SK-N-SH (cell line): ENCODE results near the gene RHOBTB1. TPM values are rescaled to one million over a fixed set of nuclear protein-coding genes. Genes with fewer than 3 reads are reported as not detected.

Source experiments
- CTCF ChIA-PET: fragments of 300-600, 350-600 bp; formaldehyde crosslinking; extraction: SDS; loops from one replicate; lab custom pipeline; 2021; lab: Yijun Ruan, JAX
- POLR2A ChIA-PET: fragments of 350-600 bp; sonication (Branson Sonifier 250); formaldehyde crosslinking; extraction: SDS; loops from one replicate; lab custom pipeline; 2020; ENCODE audit warnings: antibody characterized with exemption, inconsistent platforms; lab: Yijun Ruan, JAX
- DNase-seq: peaks from one replicate; pipeline ENCODE4 v3.0.0; 2012
- H2AFZ ChIP-seq: fragments of 200-600 bp; sonication (generic); 2 replicates; pipeline ENCODE4 v1.8.1; 2016; ENCODE audit warnings: antibody characterized with exemption, mild to moderate bottlenecking, low read depth
- H3F3A ChIP-seq: fragments of 200-600 bp; sonication (generic); replicated peaks from 2 replicates; pipeline ENCODE3; 2016; ENCODE audit warnings: antibody characterized with exemption, mild to moderate bottlenecking; ENCODE audit not compliant: insufficient read depth
- H3K27ac ChIP-seq, 2 experiments: fragments of 200-500 bp in 1 of 2; fragments of 200-600 bp in 1 of 2; sonication (Bioruptor generic) in 1 of 2; sonication (generic), shearing (Covaris generic) in 1 of 2; 2 replicates each; pipeline versions ENCODE4 v1.5.1 to v1.6.1; 2014 to 2016; ENCODE audit warnings: low read depth in 2 of 2, inconsistent platforms in 1 of 2, low read length in 1 of 2, mild to moderate bottlenecking in 1 of 2, mixed read lengths in 1 of 2
- H3K27me3 ChIP-seq: fragments of 200-600 bp; sonication (generic), shearing (Covaris generic); 2 replicates; pipeline ENCODE4 v1.6.1; 2016; ENCODE audit warnings: mixed run types; ENCODE audit not compliant: insufficient read depth
- H3K36me3 ChIP-seq, 2 experiments: fragments of 200-500 bp in 1 of 2; fragments of 200-600 bp in 1 of 2; sonication (Bioruptor generic) in 1 of 2; sonication (generic) in 1 of 2; replicated peaks in 1 of 2; 2 replicates each; pipeline versions ENCODE3 to v1.5.1; 2014 to 2016; ENCODE audit warnings: low read length in 1 of 2, mild to moderate bottlenecking in 1 of 2; ENCODE audit not compliant: insufficient read depth in 2 of 2, control insufficient read depth in 1 of 2
- H3K4me1 ChIP-seq, 2 experiments: fragments of 200-500 bp in 1 of 2; fragments of 200-600 bp in 1 of 2; sonication (Bioruptor generic) in 1 of 2; sonication (generic), shearing (Covaris generic) in 1 of 2; 2 replicates each; pipeline versions ENCODE4 v1.5.1 to v1.6.1; 2014 to 2016; ENCODE audit warnings: low read depth in 1 of 2, low read length in 1 of 2, mixed run types in 1 of 2; ENCODE audit not compliant: insufficient read depth in 2 of 2, control insufficient read depth in 1 of 2
- H3K4me2 ChIP-seq: fragments of 200-600 bp; sonication (generic), shearing (Covaris generic); 2 replicates; pipeline ENCODE4 v1.6.1; 2017; ENCODE audit warnings: mixed run types
- H3K4me3 ChIP-seq, 2 experiments: fragments of 200-500 bp in 1 of 2; fragments of 200-600 bp in 1 of 2; sonication (Bioruptor generic) in 1 of 2; sonication (generic), shearing (Covaris generic) in 1 of 2; 2 replicates each; pipeline versions ENCODE4 v1.5.1 to v1.8.1; 2014 to 2016; ENCODE audit warnings: low read depth in 2 of 2, inconsistent platforms in 1 of 2, low read length in 1 of 2, mild to moderate bottlenecking in 1 of 2, mixed read lengths in 1 of 2, moderate library complexity in 1 of 2
- H3K79me2 ChIP-seq: fragments of 200-600 bp; sonication (generic); 2 replicates; pipeline ENCODE4 v1.8.1; 2017; ENCODE audit warnings: mild to moderate bottlenecking; ENCODE audit not compliant: insufficient read depth
- H3K9ac ChIP-seq: fragments of 200-600 bp; sonication (generic); 2 replicates; pipeline ENCODE4 v1.6.1; 2017; ENCODE audit warnings: mixed run types
- H3K9me2 ChIP-seq: fragments of 200-600 bp; sonication (generic); 2 replicates; pipeline ENCODE4 v1.6.1; 2017; ENCODE audit warnings: mixed run types
- H3K9me3 ChIP-seq: fragments of 200-600 bp; sonication (generic); 2 replicates; pipeline ENCODE4 v1.6.1; 2017; ENCODE audit warnings: mixed run types, mild to moderate bottlenecking, moderate library complexity
- H4K20me1 ChIP-seq: fragments of 200-600 bp; sonication (generic); 2 replicates; pipeline ENCODE4 v1.6.1; 2017; ENCODE audit warnings: mild to moderate bottlenecking, mixed run types; ENCODE audit not compliant: insufficient read depth
- CHD2 ChIP-seq: fragments of 150-350 bp; IDR thresholded peaks from 2 replicates; pipeline ENCODE4 v1.6.1; 2018; ENCODE audit warnings: low read length; ENCODE audit not compliant: partially characterized antibody
- CTCF ChIP-seq: fragments of 200-600 bp; sonication (generic); IDR thresholded peaks from 2 replicates; pipeline ENCODE4 v1.6.1; 2017; ENCODE audit warnings: antibody characterized with exemption, mild to moderate bottlenecking, moderate library complexity
- ELF1 ChIP-seq: IDR thresholded peaks from 2 replicates; pipeline ENCODE4 v1.4.0; 2012
- EP300 ChIP-seq, 2 experiments: IDR thresholded peaks; 2 replicates each; pipeline versions ENCODE4 v1.4.0 to v1.6.1; 2012; ENCODE audit warnings: borderline replicate concordance in 1 of 2, low read depth in 1 of 2, low read length in 1 of 2
- EZH2phosphoT487 ChIP-seq: fragments of 200-600 bp; sonication (generic); IDR thresholded peaks from 2 replicates; pipeline ENCODE4 v1.6.1; 2017; ENCODE audit warnings: low read depth, mixed run types, mild to moderate bottlenecking, antibody characterized with exemption, moderate library complexity, borderline replicate concordance
- FOSL2 ChIP-seq: IDR thresholded peaks from 2 replicates; pipeline ENCODE4 v1.4.0; 2012; ENCODE audit warnings: low read depth, mild to moderate bottlenecking, moderate library complexity, borderline replicate concordance
- FOXM1 ChIP-seq: IDR thresholded peaks from 2 replicates; pipeline ENCODE4 v1.4.0; 2012; ENCODE audit warnings: low read depth, mild to moderate bottlenecking
- JUND ChIP-seq: IDR thresholded peaks from 2 replicates; pipeline ENCODE4 v1.4.0; 2012
- MXI1 ChIP-seq: IDR thresholded peaks from 2 replicates; pipeline ENCODE4 v1.6.1; 2012; ENCODE audit warnings: mild to moderate bottlenecking, low read depth, low read length, improper control_type of control experiment
- NFIC ChIP-seq: IDR thresholded peaks from 2 replicates; pipeline ENCODE4 v1.4.0; 2012; ENCODE audit warnings: borderline replicate concordance
- NRF1 ChIP-seq: IDR thresholded peaks from 2 replicates; pipeline ENCODE4 v1.6.1; 2012; ENCODE audit warnings: low read depth, mild to moderate bottlenecking, low read length
- RAD21 ChIP-seq: IDR thresholded peaks from 2 replicates; pipeline ENCODE4 v1.6.1; 2012; ENCODE audit warnings: mild to moderate bottlenecking, low read length
- REST ChIP-seq: IDR thresholded peaks from 2 replicates; pipeline ENCODE4 v1.6.1; 2012; ENCODE audit warnings: mild to moderate bottlenecking, low read depth, low read length, moderate library complexity
- SIN3A ChIP-seq: IDR thresholded peaks from 2 replicates; pipeline ENCODE4 v1.6.1; 2012; ENCODE audit warnings: low read depth, mild to moderate bottlenecking, low read length, moderate library complexity, borderline replicate concordance
- SMC3 ChIP-seq: IDR thresholded peaks from 2 replicates; pipeline ENCODE4 v1.6.1; 2012; ENCODE audit warnings: low read depth, low read length, improper control_type of control experiment
- TAF1 ChIP-seq: IDR thresholded peaks from 2 replicates; pipeline ENCODE4 v1.6.1; 2012; ENCODE audit warnings: low read depth, mild to moderate bottlenecking, low read length, moderate library complexity, borderline replicate concordance
- TCF12 ChIP-seq: IDR thresholded peaks from 2 replicates; pipeline ENCODE4 v1.4.0; 2012
- USF1 ChIP-seq: IDR thresholded peaks from 2 replicates; pipeline ENCODE4 v1.4.0; 2012; ENCODE audit warnings: low read depth, borderline replicate concordance
- WGBS: methylation state at CpG from one replicate; pipeline ENCODE4 v1.1.6; 2017; ENCODE audit warnings: low lambda C conversion rate; 5-methylcytosine and 5-hydroxymethylcytosine counted together
- polyA plus RNA-seq, 3 experiments: library from polyadenylated mRNA; depleted of rRNA; stranded (reverse); fragments of >200 nt; gene quantifications; 2 replicates each; pipeline ENCODE4 v1.2.3, GENCODE V29; 2012
- TF ChIP-seq, protein P1 (sequence below): fragments of 150-350 bp; IDR thresholded peaks from 2 replicates; pipeline ENCODE4 v1.6.1; 2016; ENCODE audit warnings: mild to moderate bottlenecking, low read depth, low read length
- TF ChIP-seq, protein P2 (sequence below): IDR thresholded peaks from 2 replicates; pipeline ENCODE4 v1.4.0; 2012; ENCODE audit warnings: low read depth, borderline replicate concordance
- TF ChIP-seq, protein P3 (sequence below): fragments of 150-350 bp; IDR thresholded peaks from 2 replicates; pipeline ENCODE4 v1.6.1; 2017; ENCODE audit warnings: antibody characterized with exemption, low read length, low read depth, borderline replicate concordance

The RHOBTB1 gene
- polyA plus RNA-seq, 1 of the 3 experiments (the other 2 are of a cell fraction), result 10.5 TPM

DNA sequence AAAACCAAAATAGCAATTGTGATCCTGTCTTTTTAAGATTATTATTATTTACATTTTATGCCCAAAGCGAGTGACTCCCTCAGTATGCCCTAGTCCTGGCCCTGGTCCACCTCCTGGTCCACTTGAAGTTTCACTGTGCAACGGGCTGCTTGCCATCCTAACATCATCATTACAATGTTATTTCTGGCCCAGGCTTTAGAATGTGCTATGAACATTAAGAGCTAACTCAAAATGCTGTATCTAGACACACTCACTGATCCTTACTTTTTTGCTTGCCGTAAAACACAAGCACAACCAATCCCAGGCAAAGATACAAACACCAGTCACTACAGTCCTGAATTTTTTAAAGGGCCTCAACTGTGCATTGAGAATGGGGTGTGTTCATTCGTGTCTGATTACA lies 38.4 kb downstream of the RHOBTB1 start (continued):
- TF ChIP-seq MXI1, result no peak
- no peak for TF ChIP-seq CHD2
- TF ChIP-seq EP300 (IDR thresholded peaks at IDR 0.05; ENCODE audit: borderline replicate concordance in 1 of 2, low read depth in 1 of 2, low read length in 1 of 2), result no peak
- TF ChIP-seq SMC3, result no peak

DNA sequence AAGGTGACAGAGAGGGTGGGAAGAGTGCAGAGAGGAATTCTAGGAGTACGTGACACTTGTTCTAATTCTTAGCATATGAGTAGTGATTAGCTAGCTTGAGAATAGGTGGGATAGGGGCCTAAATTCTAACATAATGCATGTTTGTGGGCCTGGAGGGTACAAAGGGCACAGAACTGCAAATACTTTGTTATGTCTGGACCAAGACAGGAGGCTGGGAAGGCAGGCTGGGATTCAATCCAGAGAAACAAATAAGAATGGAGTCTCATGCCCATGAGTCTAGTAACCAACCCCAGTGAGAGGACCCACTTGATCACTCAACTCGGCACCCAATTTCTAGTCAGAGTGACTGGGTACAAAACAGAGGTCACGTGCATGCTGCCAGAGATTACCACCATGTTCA lies 40.9 kb downstream of the RHOBTB1 start:
- Histone ChIP-seq H3K27me3 (no peaks in the 10 kb centered on the region), H3K79me2 (no peaks in the 10 kb centered on the region)
- POLR2A ChIA-PET, result no interaction called here
- TF ChIP-seq NFIC (no peak), USF1 (no peak), TAF1 (no peak), CTCF (no peak), JUND (no peak), EZH2phosphoT487 (no peak), SMC3 (no peak), TCF12 (no peak), FOSL2 (no peak), FOXM1 (no peak), REST (no peak), ELF1 (no peak), RAD21 (no peak), SIN3A (no peak), NRF1 (no peak)
- TF ChIP-seq, protein P1, sequence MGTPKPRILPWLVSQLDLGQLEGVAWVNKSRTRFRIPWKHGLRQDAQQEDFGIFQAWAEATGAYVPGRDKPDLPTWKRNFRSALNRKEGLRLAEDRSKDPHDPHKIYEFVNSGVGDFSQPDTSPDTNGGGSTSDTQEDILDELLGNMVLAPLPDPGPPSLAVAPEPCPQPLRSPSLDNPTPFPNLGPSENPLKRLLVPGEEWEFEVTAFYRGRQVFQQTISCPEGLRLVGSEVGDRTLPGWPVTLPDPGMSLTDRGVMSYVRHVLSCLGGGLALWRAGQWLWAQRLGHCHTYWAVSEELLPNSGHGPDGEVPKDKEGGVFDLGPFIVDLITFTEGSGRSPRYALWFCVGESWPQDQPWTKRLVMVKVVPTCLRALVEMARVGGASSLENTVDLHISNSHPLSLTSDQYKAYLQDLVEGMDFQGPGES, result no peak
- TF ChIP-seq, protein P2, sequence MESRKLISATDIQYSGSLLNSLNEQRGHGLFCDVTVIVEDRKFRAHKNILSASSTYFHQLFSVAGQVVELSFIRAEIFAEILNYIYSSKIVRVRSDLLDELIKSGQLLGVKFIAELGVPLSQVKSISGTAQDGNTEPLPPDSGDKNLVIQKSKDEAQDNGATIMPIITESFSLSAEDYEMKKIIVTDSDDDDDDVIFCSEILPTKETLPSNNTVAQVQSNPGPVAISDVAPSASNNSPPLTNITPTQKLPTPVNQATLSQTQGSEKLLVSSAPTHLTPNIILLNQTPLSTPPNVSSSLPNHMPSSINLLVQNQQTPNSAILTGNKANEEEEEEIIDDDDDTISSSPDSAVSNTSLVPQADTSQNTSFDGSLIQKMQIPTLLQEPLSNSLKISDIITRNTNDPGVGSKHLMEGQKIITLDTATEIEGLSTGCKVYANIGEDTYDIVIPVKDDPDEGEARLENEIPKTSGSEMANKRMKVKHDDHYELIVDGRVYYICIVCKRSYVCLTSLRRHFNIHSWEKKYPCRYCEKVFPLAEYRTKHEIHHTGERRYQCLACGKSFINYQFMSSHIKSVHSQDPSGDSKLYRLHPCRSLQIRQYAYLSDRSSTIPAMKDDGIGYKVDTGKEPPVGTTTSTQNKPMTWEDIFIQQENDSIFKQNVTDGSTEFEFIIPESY, result no peak
- TF ChIP-seq, protein P3, sequence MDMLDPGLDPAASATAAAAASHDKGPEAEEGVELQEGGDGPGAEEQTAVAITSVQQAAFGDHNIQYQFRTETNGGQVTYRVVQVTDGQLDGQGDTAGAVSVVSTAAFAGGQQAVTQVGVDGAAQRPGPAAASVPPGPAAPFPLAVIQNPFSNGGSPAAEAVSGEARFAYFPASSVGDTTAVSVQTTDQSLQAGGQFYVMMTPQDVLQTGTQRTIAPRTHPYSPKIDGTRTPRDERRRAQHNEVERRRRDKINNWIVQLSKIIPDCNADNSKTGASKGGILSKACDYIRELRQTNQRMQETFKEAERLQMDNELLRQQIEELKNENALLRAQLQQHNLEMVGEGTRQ, result no peak
- TF ChIP-seq, all 33 proteins: peak for 0
- Histone ChIP-seq H3K9ac (no peak overlapping the region), H3K9me3 (no peaks in the 10 kb centered on the region), H3F3A (no peaks in the 10 kb centered on the region), H2AFZ (no peak overlapping the region), H3K4me1 (peaks cover 4 to 19% of the 10 kb centered on the region in 2 experiments; a peak in 3 of 4 replicates), H3K4me2 (no peak overlapping the region), H3K36me3 (peaks cover 17% of the 10 kb centered on the region in 2 experiments), H3K27ac (no peak overlapping the region), H3K4me3 (no peak overlapping the region), H4K20me1 (no peaks in the 10 kb centered on the region), H3K9me2 (no peaks in the 10 kb centered on the region)
- 98% methylated on average over 3 of the region's 3 CpGs for WGBS
- no peak for DNase-seq
- CTCF ChIA-PET, result interaction anchor here (0.6 to 1.3 kb wide), 3 partner anchors 42 to 1634 kb away, joined by 3 to 4 read pairs (median 3); no protein-coding TSS in a partner anchor
